GM12878 (cell line): ENCODE measurements around the gene BEST1. TPM values are rescaled to one million over a fixed set of nuclear protein-coding genes. Genes with fewer than 3 reads are reported as not detected.

Experiments
- ATF2 ChIP-seq: IDR thresholded peaks from 2 replicates; pipeline ENCODE4 v1.6.1; 2012; ENCODE audit warnings: low read length, inconsistent platforms
- ATF3 ChIP-seq: IDR thresholded peaks from 2 replicates; pipeline ENCODE4 v1.6.1; 2011; ENCODE audit warnings: low read depth, mild to moderate bottlenecking, low read length, moderate library complexity, borderline replicate concordance; ENCODE audit errors: extremely low read depth
- BACH1 ChIP-seq: fragments of 450-650 bp; IDR thresholded peaks from 2 replicates; pipeline ENCODE4 v1.6.1; 2017; ENCODE audit warnings: mild to moderate bottlenecking, borderline replicate concordance
- BCL3 ChIP-seq: IDR thresholded peaks from 2 replicates; pipeline ENCODE4 v1.6.1; 2011; ENCODE audit warnings: borderline replicate concordance, low read depth, mild to moderate bottlenecking, moderate library complexity, low read length; ENCODE audit not compliant: insufficient read depth, poor library complexity, severe bottlenecking
- CBFB ChIP-seq: IDR thresholded peaks from 2 replicates; pipeline ENCODE4 v1.6.1; 2016; ENCODE audit warnings: antibody characterized with exemption, low read depth
- GATAD2B ChIP-seq: fragments of 450-650 bp; conservative IDR thresholded peaks from 2 replicates; pipeline ENCODE4 v1.6.1; 2017; ENCODE audit warnings: low read depth, mild to moderate bottlenecking, moderate library complexity
- HDAC6 ChIP-seq: fragments of 200-600 bp; sonication (generic); IDR thresholded peaks from one replicate; pipeline ENCODE4 v1.8.0; 2017; ENCODE audit warnings: antibody characterized with exemption; ENCODE audit not compliant: unreplicated experiment
- IKZF1 ChIP-seq: fragments of 450-650 bp; conservative IDR thresholded peaks from 2 replicates; pipeline ENCODE4 v1.6.1; 2017; ENCODE audit warnings: antibody characterized with exemption, mild to moderate bottlenecking
- JUND ChIP-seq: IDR thresholded peaks from 2 replicates; pipeline ENCODE4 v1.6.1; 2012; ENCODE audit warnings: low read depth, mild to moderate bottlenecking, low read length, improper control_type of control experiment, moderate library complexity
- NRF1 ChIP-seq: conservative IDR thresholded peaks from 2 replicates; pipeline ENCODE4 v1.6.1; 2011; ENCODE audit warnings: mild to moderate bottlenecking, low read depth, low read length, improper control_type of control experiment
- PBX3 ChIP-seq: IDR thresholded peaks from 2 replicates; pipeline ENCODE4 v1.6.1; 2011; ENCODE audit warnings: mild to moderate bottlenecking, low read depth, low read length, moderate library complexity; ENCODE audit not compliant: insufficient replicate concordance
- RELA ChIP-seq: fragments of 450-650 bp; IDR thresholded peaks from 2 replicates; pipeline ENCODE4 v1.8.0; 2014; ENCODE audit warnings: borderline replicate concordance; ENCODE audit not compliant: partially characterized antibody
- ZNF207 ChIP-seq: fragments of 450-650 bp; IDR thresholded peaks from 2 replicates; pipeline ENCODE4 v1.6.1; 2014; ENCODE audit warnings: antibody characterized with exemption, mild to moderate bottlenecking, borderline replicate concordance
- ZNF592 ChIP-seq: fragments of 450-650 bp; IDR thresholded peaks from 2 replicates; pipeline ENCODE4 v1.6.1; 2017; ENCODE audit warnings: mild to moderate bottlenecking, moderate library complexity
- ZNF687 ChIP-seq: fragments of 450-650 bp; IDR thresholded peaks from 2 replicates; pipeline ENCODE4 v1.6.1; 2017; ENCODE audit warnings: mild to moderate bottlenecking, moderate library complexity
- polyA plus RNA-seq, 11 experiments: library from polyadenylated mRNA; depleted of rRNA in 4 of 11; unstranded in 6 of 11; stranded (reverse) in 5 of 11; fragments of >200 nt; fragmentation: Nextera tagmentation in 4 of 11; fragmentation: Illumina TruSeq in 1 of 11; extraction: Ambion mirVana in 4 of 11; extraction: Trizol in 1 of 11; gene quantifications; 1 replicate in 1 of 11; 2 replicates in 10 of 11; pipeline versions ENCODE4 v1.2.1 to v1.2.3, GENCODE V29; 2011 to 2016; ENCODE audit warnings: inconsistent platforms in 2 of 11, missing spikeins in 2 of 11, low read depth in 1 of 11
- total RNA-seq, 4 experiments: library from RNA; depleted of rRNA in 3 of 4; stranded (reverse); fragments of >200 nt in 3 of 4; fragmentation: Illumina TruSeq in 1 of 4; extraction: Trizol in 1 of 4; gene quantifications; 2 replicates each; pipeline versions ENCODE4 v1.2.1 to v1.2.3, GENCODE V29; 2013 to 2021

BEST1 gene
- total and polyA plus RNA-seq, 10 of the 15 experiments (the other 5 are each of a cell fraction or from before 2014, with no cell fraction given), result 0.03 to 3.4 (median 0.15) TPM; not detected in 1

GRCh38 chr11:61967116-61967923 lies 17.2 kb downstream of the BEST1 start, which contains the start of gene FTH1 (continued):
- TF ChIP-seq IKZF1, result peak; percentile 84
- TF ChIP-seq HDAC6, result peak; percentile 79
- no peak for TF ChIP-seq NRF1
- TF ChIP-seq RELA, result no peak
- TF ChIP-seq ZNF592, result no peak
- no peak for TF ChIP-seq JUND
- TF ChIP-seq ATF2, result no peak
- peak; percentile 13 for TF ChIP-seq PBX3
- TF ChIP-seq BACH1, result peak; percentile 88
- TF ChIP-seq BCL3, result no peak
- no peak; the same call in none of the 2 replicates for TF ChIP-seq GATAD2B
- TF ChIP-seq ATF3, result no peak
- TF ChIP-seq CBFB, result peak; percentile 85
- no peak for TF ChIP-seq ZNF207
- TF ChIP-seq ZNF687, result peak; percentile 93
